Body of pancreas (tissue), 4 donors: Measurements from ENCODE around the gene VPS35L.

Experiments
- CTCF ChIP-seq, 7 experiments: fragments of 450-650 bp in 4 of 7; fragments of 200-600 bp in 3 of 7; sonication (generic) in 3 of 7; IDR thresholded peaks; one replicate each; pipeline ENCODE4 v1.5.1; 2016 to 2019; ENCODE audit warnings: antibody characterized with exemption in 7 of 7
- POLR2A ChIP-seq, 3 donors: fragments of 450-650 bp; IDR thresholded peaks; one replicate each; pipeline ENCODE4 v1.6.1; 2016; ENCODE audit warnings: antibody characterized with exemption in 3 of 3, mild to moderate bottlenecking in 2 of 3

DNA sequence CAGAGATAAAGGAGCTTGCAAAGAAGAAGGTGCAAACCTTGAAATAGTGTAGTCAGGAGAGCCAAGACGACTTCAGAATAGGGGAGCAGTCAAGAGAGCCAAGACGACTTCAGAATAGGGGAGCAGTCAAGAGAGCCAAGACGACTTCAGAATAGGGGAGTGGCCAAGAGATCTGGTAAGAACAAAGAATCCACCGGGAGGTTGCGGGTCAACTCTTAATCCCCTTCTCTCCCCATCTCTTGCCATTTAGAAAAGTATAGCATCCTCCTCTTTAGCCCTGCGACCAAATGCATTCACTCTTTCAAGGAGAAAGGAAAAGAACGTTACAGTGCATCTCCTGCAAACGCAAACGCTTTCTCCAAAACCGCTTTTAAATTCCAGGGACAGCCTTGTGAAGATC lies 161.8 kb downstream of the VPS35L start:
- no peak for TF ChIP-seq CTCF (IDR thresholded peaks at IDR 0.05)
- TF ChIP-seq POLR2A (IDR thresholded peaks at IDR 0.05), result no peak
